Dendritic cell treated with granulocyte-macrophage colony-stimulating factor and Interleukin-4, amounts not matched to agents 40 ng/mL and 50 ng/mL, for 4 days (primary cell): ENCODE data around the gene ISYNA1.
A peak's percentile ranks its signal among the peaks of the same experiment; 100 is the strongest.

Experiments
- H3K27ac Mint-ChIP-seq: one replicate; pipeline ENCODE4 v1.8.0; 2022; ENCODE audit warnings: mild to moderate bottlenecking, mixed read lengths
- H3K27me3 Mint-ChIP-seq: one replicate; pipeline ENCODE4 v1.8.0; 2022; ENCODE audit warnings: mild to moderate bottlenecking, mixed read lengths
- H3K36me3 Mint-ChIP-seq: one replicate; pipeline ENCODE4 v1.8.0; 2022; ENCODE audit warnings: low read depth, mixed read lengths
- H3K4me1 Mint-ChIP-seq: one replicate; pipeline ENCODE4 v1.8.0; 2022; ENCODE audit warnings: low read depth, mixed read lengths
- H3K4me3 Mint-ChIP-seq: one replicate; pipeline ENCODE4 v1.8.0; 2022; ENCODE audit warnings: mild to moderate bottlenecking, moderate library complexity, mixed read lengths
- H3K9me3 Mint-ChIP-seq: one replicate; pipeline ENCODE4 v1.8.0; 2022; ENCODE audit warnings: mixed read lengths
- intact Hi-C: fragments of 100-400 bp; cut with micrococcal nuclease; formaldehyde crosslinking; loops from one replicate; pipeline ENCODE4 v1.15.0; 2022

Gene ISYNA1

GRCh38 chr19:18437491-18438330, at the start of gene ISYNA1:
Gene ISYNA1 (minus strand): TSS chr19:18438133. CDS start chr19:18437979, 154 bp downstream.
- peaks cover 52% of the 10 kb centered on the region for H3K27me3 Mint-ChIP-seq
- peaks cover 7% of the 10 kb centered on the region for H3K9me3 Mint-ChIP-seq
- peak within 1 kb of the TSS; percentile 66 for H3K27ac Mint-ChIP-seq
- H3K4me1 Mint-ChIP-seq, result peaks cover 71% of the 10 kb centered on the region
- peaks cover 57% of the 10 kb centered on the region for H3K36me3 Mint-ChIP-seq
- H3K4me3 Mint-ChIP-seq, result peak within 1 kb of the TSS; percentile 70
- intact Hi-C loops, result no loop called here

- peaks cover 68% of the 10 kb centered on the region for H3K36me3 Mint-ChIP-seq
- peak overlapping the region; percentile 27 for H3K4me3 Mint-ChIP-seq
- intact Hi-C loops, result loop anchor here (2.0 to 5.0 kb wide), 2 partner anchors 14 to 36 kb away; partner anchors contain the start of gene ELL
- no peaks in the 10 kb centered on the region for H3K27me3 Mint-ChIP-seq
- H3K4me1 Mint-ChIP-seq, result peaks cover 94% of the 10 kb centered on the region
- no peaks in the 10 kb centered on the region for H3K9me3 Mint-ChIP-seq
- H3K27ac Mint-ChIP-seq, result peak overlapping the region; percentile 74
Observed at GRCh38 chr19:18486746-18487145, 48.8 kb upstream of the ISYNA1 start.

GRCh38 chr19:18484992-18485391, 47.1 kb upstream of the ISYNA1 start:
- Mint-ChIP-seq H3K4me1 (peaks cover 100% of the 10 kb centered on the region), H3K27me3 (no peaks in the 10 kb centered on the region), H3K4me3 (no peak overlapping the region), H3K9me3 (no peaks in the 10 kb centered on the region), H3K27ac (peak overlapping the region; percentile 74), H3K36me3 (peaks cover 64% of the 10 kb centered on the region)
- intact Hi-C loops, result loop anchor here (5.0 kb wide), 1 partner anchor 37 kb away; the partner anchor contains the start of gene ELL

GRCh38 chr19:18483119-18483890, 45.4 kb upstream of the ISYNA1 start:
- Mint-ChIP-seq H3K36me3 (peaks cover 50% of the 10 kb centered on the region), H3K4me1 (peaks cover 99% of the 10 kb centered on the region), H3K27me3 (no peaks in the 10 kb centered on the region), H3K9me3 (no peaks in the 10 kb centered on the region), H3K4me3 (no peak overlapping the region), H3K27ac (peak overlapping the region; percentile 98)
- intact Hi-C loops, result no loop called here

GRCh38 chr19:18481505-18482222, 43.7 kb upstream of the ISYNA1 start:
- intact Hi-C loops, result no loop called here
- Mint-ChIP-seq H3K27ac (peak overlapping the region; percentile 98), H3K4me3 (no peak overlapping the region), H3K4me1 (peaks cover 99% of the 10 kb centered on the region), H3K36me3 (peaks cover 48% of the 10 kb centered on the region), H3K9me3 (no peaks in the 10 kb centered on the region), H3K27me3 (no peaks in the 10 kb centered on the region)

GRCh38 chr19:18480006-18480691, 42.2 kb upstream of the ISYNA1 start:
- Mint-ChIP-seq H3K4me1 (peaks cover 97% of the 10 kb centered on the region), H3K4me3 (peak overlapping the region; percentile 65)
- intact Hi-C loops, result no loop called here

GRCh38 chr19:18478545-18479311, 40.8 kb upstream of the ISYNA1 start:
- intact Hi-C loops, result loop anchor here (5.0 kb wide), 1 partner anchor 94 kb away; the partner anchor contains the start of gene UBA52
- H3K27ac Mint-ChIP-seq, result peak overlapping the region; percentile 98
- H3K4me3 Mint-ChIP-seq, result peak overlapping the region; percentile 69
- no peaks in the 10 kb centered on the region for H3K27me3 Mint-ChIP-seq
- H3K4me1 Mint-ChIP-seq, result peaks cover 97% of the 10 kb centered on the region
- no peaks in the 10 kb centered on the region for H3K9me3 Mint-ChIP-seq
- H3K36me3 Mint-ChIP-seq, result peaks cover 71% of the 10 kb centered on the region

More at GRCh38 chr19:18480006-18480691, 42.2 kb upstream of the ISYNA1 start:
- peaks cover 61% of the 10 kb centered on the region for H3K36me3 Mint-ChIP-seq
- H3K27me3 Mint-ChIP-seq, result no peaks in the 10 kb centered on the region
- no peaks in the 10 kb centered on the region for H3K9me3 Mint-ChIP-seq
- peak overlapping the region; percentile 98 for H3K27ac Mint-ChIP-seq

- Mint-ChIP-seq H3K36me3 (peaks cover 72% of the 10 kb centered on the region), H3K4me1 (peaks cover 97% of the 10 kb centered on the region), H3K27me3 (no peaks in the 10 kb centered on the region), H3K27ac (peak overlapping the region; percentile 98), H3K9me3 (no peaks in the 10 kb centered on the region), H3K4me3 (peak overlapping the region; percentile 53)
- intact Hi-C loops, result loop anchor here (5.0 kb wide), 1 partner anchor 94 kb away; the partner anchor contains the start of gene UBA52
Observed at GRCh38 chr19:18477974-18478373, 40.0 kb upstream of the ISYNA1 start.

GRCh38 chr19:18477042-18477779, 39.3 kb upstream of the ISYNA1 start:
- H3K4me3 Mint-ChIP-seq, result peak overlapping the region; percentile 53
- intact Hi-C loops, result loop anchor here (5.0 kb wide), 1 partner anchor 95 kb away; the partner anchor contains the start of gene UBA52
- no peaks in the 10 kb centered on the region for H3K27me3 Mint-ChIP-seq
- peaks cover 72% of the 10 kb centered on the region for H3K36me3 Mint-ChIP-seq
- H3K27ac Mint-ChIP-seq, result peak overlapping the region; percentile 98
- H3K4me1 Mint-ChIP-seq, result peaks cover 92% of the 10 kb centered on the region
- no peaks in the 10 kb centered on the region for H3K9me3 Mint-ChIP-seq

GRCh38 chr19:18476507-18477041, 38.6 kb upstream of the ISYNA1 start:
- H3K27me3 Mint-ChIP-seq, result no peaks in the 10 kb centered on the region
- H3K4me3 Mint-ChIP-seq, result peak overlapping the region; percentile 53
- no peaks in the 10 kb centered on the region for H3K9me3 Mint-ChIP-seq
- peaks cover 86% of the 10 kb centered on the region for H3K4me1 Mint-ChIP-seq
- peak overlapping the region; percentile 98 for H3K27ac Mint-ChIP-seq
- intact Hi-C loops, result loop anchor here (5.0 kb wide), 1 partner anchor 96 kb away; the partner anchor contains the start of gene UBA52
- H3K36me3 Mint-ChIP-seq, result peaks cover 76% of the 10 kb centered on the region

- Mint-ChIP-seq H3K9me3 (no peaks in the 10 kb centered on the region), H3K36me3 (peaks cover 77% of the 10 kb centered on the region), H3K4me1 (peaks cover 80% of the 10 kb centered on the region), H3K4me3 (peak overlapping the region; percentile 49), H3K27me3 (no peaks in the 10 kb centered on the region), H3K27ac (peak overlapping the region; percentile 61)
- intact Hi-C loops, result loop anchor here (5.0 kb wide), 1 partner anchor 96 kb away; the partner anchor contains the start of gene UBA52
Observed at GRCh38 chr19:18475762-18476331, 37.9 kb upstream of the ISYNA1 start.
